Measurements from ENCODE around the gene CEMP1.

The CEMP1 gene

GRCh38 chr16:2480948-2481347, 50.3 kb downstream of the CEMP1 start:
- H3K9me3 Mint-ChIP-seq: no peaks in the 10 kb centered on the region
- ATAC-seq (no peak), DNase-seq (no peak)
- no peaks in the 10 kb centered on the region for H3K27me3 Mint-ChIP-seq
- H3K27ac Mint-ChIP-seq: no peak overlapping the region
- H3K4me3 Mint-ChIP-seq: no peak overlapping the region
- no peaks in the 10 kb centered on the region for H3K36me3 Mint-ChIP-seq (ENCODE audit: low read depth)
- H3K4me1 Mint-ChIP-seq: peaks cover 5% of the 10 kb centered on the region
